HEK293T (cell line): ENCODE results near the gene SUN5.
"Not testable (repeated sequence)": the region's sequence is repeated elsewhere in the genome, so short reads cannot be mapped to it uniquely, and the experiment has no call there.

Experiments
- CTCF ChIA-PET: fragments of 350-600 bp; formaldehyde crosslinking; extraction: SDS; loops from one replicate; lab custom pipeline; 2021; ENCODE audit warnings: antibody characterized with exemption, inconsistent platforms; lab: Yijun Ruan, JAX
- POLR2A ChIA-PET: fragments of 350-600 bp; formaldehyde crosslinking; extraction: SDS; loops from one replicate; lab custom pipeline; 2020; ENCODE audit warnings: antibody characterized with exemption, inconsistent platforms; lab: Yijun Ruan, JAX
- DNase-seq: peaks from one replicate; pipeline ENCODE4 v3.0.0; 2012; ENCODE audit warnings: mixed read lengths; ENCODE audit errors: extremely low spot score
- ARNT ChIP-seq: fragments of 450-650 bp; IDR thresholded peaks from 2 replicates; pipeline ENCODE4 v1.6.1; 2017; ENCODE audit warnings: mild to moderate bottlenecking
- BHLHE40 ChIP-seq: fragments of 450-650 bp; IDR thresholded peaks from 2 replicates; pipeline ENCODE4 v1.6.1; 2016; ENCODE audit warnings: mild to moderate bottlenecking, moderate library complexity, borderline replicate concordance
- CTBP1 ChIP-seq: fragments of 450-650 bp; IDR thresholded peaks from 2 replicates; pipeline ENCODE4 v1.6.1; 2016; ENCODE audit warnings: borderline replicate concordance
- ELF4 ChIP-seq: fragments of 450-650 bp; IDR thresholded peaks from 2 replicates; pipeline ENCODE4 v1.6.1; 2017; ENCODE audit warnings: antibody characterized with exemption
- FOXA1 ChIP-seq: fragments of 450-650 bp; IDR thresholded peaks from 2 replicates; pipeline ENCODE4 v1.6.1; 2016; ENCODE audit warnings: mild to moderate bottlenecking
- FOXK2 ChIP-seq: fragments of 450-650 bp; IDR thresholded peaks from 2 replicates; pipeline ENCODE4 v1.6.1; 2016; ENCODE audit warnings: mild to moderate bottlenecking
- FOXM1 ChIP-seq: fragments of 450-650 bp; IDR thresholded peaks from 2 replicates; pipeline ENCODE4 v1.6.1; 2017; ENCODE audit warnings: mild to moderate bottlenecking, borderline replicate concordance
- HDGF ChIP-seq: fragments of 450-650 bp; IDR thresholded peaks from 2 replicates; pipeline ENCODE4 v1.6.1; 2017; ENCODE audit warnings: antibody characterized with exemption, borderline replicate concordance
- L3MBTL2 ChIP-seq: fragments of 450-650 bp; conservative IDR thresholded peaks from 2 replicates; pipeline ENCODE4 v1.6.1; 2016; ENCODE audit warnings: mild to moderate bottlenecking
- LEF1 ChIP-seq: fragments of 450-650 bp; IDR thresholded peaks from 2 replicates; pipeline ENCODE4 v1.6.1; 2017; ENCODE audit warnings: mild to moderate bottlenecking, borderline replicate concordance
- NFRKB ChIP-seq: fragments of 450-650 bp; IDR thresholded peaks from 2 replicates; pipeline ENCODE4 v1.6.1; 2016; ENCODE audit warnings: mild to moderate bottlenecking, moderate library complexity
- SP1 ChIP-seq: fragments of 450-650 bp; IDR thresholded peaks from 2 replicates; pipeline ENCODE4 v1.6.1; 2017
- SUZ12 ChIP-seq: fragments of 450-650 bp; IDR thresholded peaks from 2 replicates; pipeline ENCODE4 v1.6.1; 2016; ENCODE audit warnings: mild to moderate bottlenecking
- TARDBP ChIP-seq: fragments of 450-650 bp; IDR thresholded peaks from 2 replicates; pipeline ENCODE4 v1.6.1; 2016
- ZNF384 ChIP-seq: fragments of 450-650 bp; IDR thresholded peaks from 2 replicates; pipeline ENCODE4 v1.6.1; 2016
- TF ChIP-seq, protein P1 (sequence below): fragments of 450-650 bp; IDR thresholded peaks from 2 replicates; pipeline ENCODE4 v1.6.1; 2016

Gene SUN5

GRCh38 chr20:32960849-32961731, 43.1 kb downstream of the SUN5 start:
- CTCF ChIA-PET: no interaction called here
- TF ChIP-seq, protein P1, sequence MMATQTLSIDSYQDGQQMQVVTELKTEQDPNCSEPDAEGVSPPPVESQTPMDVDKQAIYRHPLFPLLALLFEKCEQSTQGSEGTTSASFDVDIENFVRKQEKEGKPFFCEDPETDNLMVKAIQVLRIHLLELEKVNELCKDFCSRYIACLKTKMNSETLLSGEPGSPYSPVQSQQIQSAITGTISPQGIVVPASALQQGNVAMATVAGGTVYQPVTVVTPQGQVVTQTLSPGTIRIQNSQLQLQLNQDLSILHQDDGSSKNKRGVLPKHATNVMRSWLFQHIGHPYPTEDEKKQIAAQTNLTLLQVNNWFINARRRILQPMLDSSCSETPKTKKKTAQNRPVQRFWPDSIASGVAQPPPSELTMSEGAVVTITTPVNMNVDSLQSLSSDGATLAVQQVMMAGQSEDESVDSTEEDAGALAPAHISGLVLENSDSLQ: no peak
- POLR2A ChIA-PET: no interaction called here
- peak; percentile 3 for DNase-seq

DNA sequence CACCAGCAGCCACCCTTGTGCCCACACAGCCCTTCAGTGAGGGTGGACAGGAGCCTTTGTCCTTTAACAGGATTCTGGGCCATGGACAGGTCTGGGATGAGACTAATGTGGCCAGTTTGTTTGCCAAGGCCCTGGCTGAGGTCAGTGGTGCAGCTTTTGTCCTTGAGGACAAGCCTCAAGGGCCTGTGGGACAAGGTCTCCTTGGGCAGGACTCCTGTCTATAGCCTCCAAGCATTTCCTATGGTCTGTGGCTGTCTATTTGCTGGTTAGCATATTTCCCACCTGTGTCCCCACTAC, 44.1 kb downstream of the SUN5 start:
- CTCF ChIA-PET: no interaction called here
- TF ChIP-seq, protein P1: no peak
- no peak for TF ChIP-seq BHLHE40
- no peak for TF ChIP-seq FOXM1
- no peak for TF ChIP-seq SP1
- no peak for TF ChIP-seq FOXK2
- TF ChIP-seq HDGF: no peak
- TF ChIP-seq L3MBTL2: no peak
- no peak for TF ChIP-seq CTBP1
- TF ChIP-seq FOXA1: no peak
- TF ChIP-seq ARNT: no peak
- TF ChIP-seq ELF4: no peak
- no peak for TF ChIP-seq ZNF384
- TF ChIP-seq TARDBP: no peak
- no peak for TF ChIP-seq SUZ12
- TF ChIP-seq LEF1: no peak
- TF ChIP-seq NFRKB: no peak
- POLR2A ChIA-PET: no interaction called here
- DNase-seq: peak; percentile 1

DNA sequence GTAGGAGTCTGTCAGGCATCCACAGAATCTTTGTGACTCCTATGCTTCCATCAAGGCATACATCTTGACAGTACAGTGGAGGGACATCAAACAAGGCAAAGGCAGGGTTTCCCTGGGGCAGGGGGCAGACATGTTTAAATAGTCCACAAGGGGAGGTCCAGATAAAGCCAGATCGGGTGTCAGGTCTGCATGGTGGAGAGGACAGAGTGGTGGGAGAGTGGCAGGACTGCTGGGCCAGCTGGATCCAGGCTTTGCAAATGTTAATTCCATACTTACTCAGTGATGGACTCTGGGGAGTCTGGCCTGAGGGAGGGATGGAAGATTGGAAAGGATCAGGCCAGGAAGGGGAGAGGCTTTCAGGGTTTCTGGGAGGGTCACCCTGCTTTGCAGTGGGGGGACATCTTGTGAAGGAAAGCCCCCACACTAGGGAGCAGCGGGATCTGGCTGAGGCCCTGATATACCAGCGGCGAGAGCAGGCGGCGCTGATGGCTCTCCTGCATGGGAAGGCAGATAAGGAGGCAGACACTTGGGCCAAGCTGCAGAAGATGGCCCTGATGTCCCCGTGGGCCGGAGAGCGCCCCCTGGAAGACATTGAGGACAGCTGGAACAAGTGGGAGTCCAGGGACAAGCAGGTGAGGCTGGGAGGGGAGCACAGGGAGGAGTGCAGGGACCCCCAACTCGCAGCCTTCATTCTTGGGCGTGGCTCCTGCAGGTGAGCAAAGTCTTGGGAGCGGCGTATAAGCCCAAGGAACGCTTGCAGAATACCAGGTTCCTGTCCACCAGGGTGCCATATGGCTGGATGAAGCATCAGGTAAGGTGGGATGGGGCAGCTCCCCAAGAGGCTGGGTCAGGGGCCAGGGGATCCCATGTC, 44.6 kb downstream of the SUN5 start:
- ChIA-PET POLR2A (no interaction called here), CTCF (no interaction called here)
- no peak for TF ChIP-seq TARDBP
- TF ChIP-seq NFRKB: no peak
- TF ChIP-seq HDGF: no peak
- no peak for TF ChIP-seq FOXK2
- TF ChIP-seq SUZ12: no peak
- no peak for TF ChIP-seq FOXM1
- TF ChIP-seq ARNT: no peak
- TF ChIP-seq SP1: no peak
- no peak for TF ChIP-seq CTBP1
- TF ChIP-seq, protein P1: no peak
- TF ChIP-seq BHLHE40: no peak
- TF ChIP-seq ELF4: no peak
- no peak for TF ChIP-seq ZNF384
- DNase-seq: peak; percentile 6

DNA sequence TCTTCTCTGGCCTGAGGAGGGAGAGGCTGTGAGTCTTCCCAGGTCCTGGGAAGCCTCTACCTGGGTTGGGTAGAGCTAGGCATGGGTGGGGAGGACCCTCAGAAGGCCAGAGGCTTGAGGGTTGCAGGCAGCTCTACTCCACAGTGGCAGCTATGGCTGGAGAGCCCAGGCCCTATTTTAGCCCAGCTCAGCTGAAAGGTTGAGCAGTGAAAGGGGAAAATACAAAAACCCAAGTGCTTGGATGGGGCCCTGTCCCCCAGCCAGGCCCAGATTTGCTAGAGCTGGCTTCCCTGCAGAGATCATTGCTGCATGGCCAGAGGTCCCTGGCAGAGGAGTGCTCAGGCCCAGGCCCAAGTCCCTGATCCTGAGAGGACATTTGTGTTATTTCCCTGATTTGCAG, 45.7 kb downstream of the SUN5 start:
- ChIA-PET POLR2A (no interaction called here), CTCF (no interaction called here)
- TF ChIP-seq ELF4 (no peak), ZNF384 (no peak), CTBP1 (no peak), HDGF (no peak), ARNT (no peak), SUZ12 (no peak), NFRKB (no peak)
- DNase-seq: no peak

DNA sequence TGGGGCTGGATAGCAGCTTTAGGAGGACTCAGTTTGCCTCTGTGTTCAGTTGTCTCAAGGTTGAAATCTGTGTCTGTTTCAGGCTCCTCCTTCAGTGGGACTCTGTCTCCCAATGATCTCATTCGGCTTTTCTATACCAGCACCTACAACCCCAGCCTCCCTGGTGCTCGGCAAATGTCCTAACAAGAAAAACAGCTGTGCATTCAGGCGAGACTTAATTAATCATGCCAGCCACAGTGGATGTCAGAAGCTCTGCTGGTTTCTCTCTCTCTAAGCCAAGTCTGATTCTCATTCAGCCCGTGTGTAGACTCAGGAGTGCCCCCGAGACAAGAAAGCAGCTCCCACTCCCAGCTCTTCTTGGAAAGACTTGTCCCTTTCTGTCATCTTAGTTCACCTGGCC, 46.8 kb downstream of the SUN5 start:
- CTCF ChIA-PET: no interaction called here
- no peak for TF ChIP-seq NFRKB
- TF ChIP-seq FOXK2: no peak
- TF ChIP-seq SP1: no peak
- TF ChIP-seq BHLHE40: no peak
- TF ChIP-seq FOXM1: no peak
- POLR2A ChIA-PET: no interaction called here
- no peak for DNase-seq

GRCh38 chr20:32950539-32950938, 53.7 kb downstream of the SUN5 start:
- POLR2A ChIA-PET, CTCF ChIA-PET: not testable (repeated sequence)

More at GRCh38 chr20:32950539-32950938, 53.7 kb downstream of the SUN5 start:
- DNase-seq: not testable (repeated sequence)
